ENCODE results near the gene HEXD. TPM values are rescaled to one million over a fixed set of nuclear protein-coding genes. Genes with fewer than 3 reads are reported as not detected.

Gene HEXD
- total RNA-seq, 1 donor from 2014 or later, result 9.7 TPM

DNA sequence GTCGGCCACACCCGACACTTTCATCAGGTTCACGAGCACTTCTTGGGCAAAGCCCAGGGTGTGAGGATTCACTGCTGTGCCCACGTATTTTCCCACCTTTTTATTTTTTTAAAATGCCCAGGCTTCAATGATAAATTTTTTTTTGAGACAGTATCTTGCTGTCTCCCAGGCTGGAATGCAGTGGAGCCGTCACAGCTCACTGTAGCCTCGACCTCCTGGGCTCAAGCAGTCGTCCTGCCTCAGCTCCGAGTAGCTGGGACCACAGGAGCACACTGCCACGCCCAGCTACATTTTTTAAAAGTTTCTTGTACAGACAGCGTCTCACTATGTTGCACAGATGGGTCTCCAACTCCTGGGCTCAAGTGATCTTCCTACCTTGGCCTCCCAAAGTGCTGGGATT is 28.8 kb upstream of the HEXD start:
- TF ChIP-seq, protein P1, sequence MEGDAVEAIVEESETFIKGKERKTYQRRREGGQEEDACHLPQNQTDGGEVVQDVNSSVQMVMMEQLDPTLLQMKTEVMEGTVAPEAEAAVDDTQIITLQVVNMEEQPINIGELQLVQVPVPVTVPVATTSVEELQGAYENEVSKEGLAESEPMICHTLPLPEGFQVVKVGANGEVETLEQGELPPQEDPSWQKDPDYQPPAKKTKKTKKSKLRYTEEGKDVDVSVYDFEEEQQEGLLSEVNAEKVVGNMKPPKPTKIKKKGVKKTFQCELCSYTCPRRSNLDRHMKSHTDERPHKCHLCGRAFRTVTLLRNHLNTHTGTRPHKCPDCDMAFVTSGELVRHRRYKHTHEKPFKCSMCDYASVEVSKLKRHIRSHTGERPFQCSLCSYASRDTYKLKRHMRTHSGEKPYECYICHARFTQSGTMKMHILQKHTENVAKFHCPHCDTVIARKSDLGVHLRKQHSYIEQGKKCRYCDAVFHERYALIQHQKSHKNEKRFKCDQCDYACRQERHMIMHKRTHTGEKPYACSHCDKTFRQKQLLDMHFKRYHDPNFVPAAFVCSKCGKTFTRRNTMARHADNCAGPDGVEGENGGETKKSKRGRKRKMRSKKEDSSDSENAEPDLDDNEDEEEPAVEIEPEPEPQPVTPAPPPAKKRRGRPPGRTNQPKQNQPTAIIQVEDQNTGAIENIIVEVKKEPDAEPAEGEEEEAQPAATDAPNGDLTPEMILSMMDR (IDR thresholded peaks at IDR 0.05; ENCODE audit: insufficient read depth, low read length, severe bottlenecking), result no peak
- peaks cover 2% of the 10 kb centered on the region for H3K27me3 ChIP-seq (ENCODE audit: control insufficient read depth, insufficient read depth, low read length)
- no peak for DNase-seq (ENCODE audit: low read depth)
- H3K36me3 ChIP-seq (ENCODE audit: control insufficient read depth, insufficient read depth, low read length), result peaks cover 3% of the 10 kb centered on the region
- FAIRE-seq, result no peak
- no peak overlapping the region for H3K4me3 ChIP-seq (ENCODE audit: low read depth, low read length)

DNA sequence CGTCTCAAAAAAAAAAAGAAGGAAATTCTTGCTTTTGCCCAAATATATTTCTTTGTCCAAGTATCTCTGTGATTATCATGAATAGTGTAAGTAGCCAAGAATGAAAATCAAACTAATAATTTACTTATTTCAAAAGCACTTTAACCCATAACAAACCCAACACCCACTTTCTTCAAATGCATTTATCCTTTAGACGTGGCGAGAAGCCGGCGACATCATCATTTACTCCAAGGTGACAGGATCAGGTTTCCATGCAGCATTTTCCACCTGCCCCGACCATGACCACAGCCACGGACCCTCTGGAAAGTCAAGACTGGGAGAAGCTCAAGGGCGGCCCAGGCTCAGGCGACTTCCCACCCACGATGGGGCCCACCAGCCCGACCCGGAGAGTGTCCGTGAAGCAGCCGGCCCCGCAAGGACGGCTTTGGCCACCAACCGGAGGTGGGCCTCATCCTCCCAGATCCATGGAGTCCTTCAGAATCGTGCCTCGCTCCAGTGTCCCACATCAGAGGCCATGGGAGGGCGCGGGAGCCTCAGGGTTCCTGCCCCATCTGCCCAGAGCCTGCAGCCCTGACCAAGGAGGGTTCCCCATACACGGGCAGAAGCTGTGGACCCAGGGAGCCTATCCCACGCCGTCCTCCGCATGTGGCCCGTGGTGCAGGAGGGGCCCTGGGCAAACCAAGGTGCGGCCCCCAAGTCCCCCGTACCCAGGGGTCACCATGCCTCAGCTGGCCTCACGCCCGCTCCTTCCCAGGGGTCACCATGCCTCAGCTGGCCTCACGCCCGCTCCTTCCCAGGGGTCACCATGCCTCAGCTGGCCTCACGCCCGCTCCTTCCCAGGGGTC is 27.9 kb upstream of the HEXD start:
- TF ChIP-seq, protein P1 (IDR thresholded peaks at IDR 0.05; ENCODE audit: insufficient read depth, low read length, severe bottlenecking), result no peak
- Histone ChIP-seq H3K36me3 (ENCODE audit: control insufficient read depth, insufficient read depth, low read length) (peaks cover 3% of the 10 kb centered on the region), H3K27me3 (ENCODE audit: control insufficient read depth, insufficient read depth, low read length) (peaks cover 2% of the 10 kb centered on the region), H3K4me3 (ENCODE audit: low read depth, low read length) (no peak overlapping the region)
- DNase-seq (ENCODE audit: low read depth) (no peak), FAIRE-seq (no peak)

DNA sequence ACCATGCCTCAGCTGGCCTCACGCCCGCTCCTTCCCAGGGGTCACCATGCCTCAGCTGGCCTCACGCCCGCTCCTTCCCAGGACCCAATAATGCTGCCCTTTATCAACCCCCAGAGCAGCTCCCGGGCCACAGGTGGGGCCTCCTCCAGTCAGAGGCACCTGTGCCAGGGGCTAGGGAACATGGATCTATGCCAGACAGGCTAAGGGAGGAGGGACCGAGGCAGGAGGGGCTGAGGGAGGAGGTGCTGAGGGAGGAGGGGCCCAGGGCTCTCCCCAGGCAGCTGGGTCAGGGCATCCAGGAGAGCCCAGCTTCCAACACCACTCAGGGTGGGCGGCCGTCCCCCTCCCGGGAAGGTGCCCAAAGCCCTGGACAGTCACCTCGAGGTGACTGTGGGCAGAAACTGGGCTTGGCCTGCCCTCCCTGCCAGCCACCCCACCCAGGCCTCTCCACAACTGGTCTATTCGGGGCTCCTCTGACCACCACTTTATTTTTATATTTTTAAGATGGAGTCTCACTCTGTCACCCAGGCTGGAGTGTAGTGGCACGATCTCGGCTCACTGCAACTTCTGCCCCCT is 27.2 kb upstream of the HEXD start:
- TF ChIP-seq, protein P1 (IDR thresholded peaks at IDR 0.05; ENCODE audit: insufficient read depth, low read length, severe bottlenecking), result no peak
- Histone ChIP-seq H3K27me3 (ENCODE audit: control insufficient read depth, insufficient read depth, low read length) (peaks cover 2% of the 10 kb centered on the region), H3K4me3 (ENCODE audit: low read depth, low read length) (no peak overlapping the region), H3K36me3 (ENCODE audit: control insufficient read depth, insufficient read depth, low read length) (peaks cover 3% of the 10 kb centered on the region)
- no peak for DNase-seq (ENCODE audit: low read depth)
- FAIRE-seq, result no peak

- peaks cover 2% of the 10 kb centered on the region for H3K27me3 ChIP-seq (ENCODE audit: control insufficient read depth, insufficient read depth, low read length)
- TF ChIP-seq, protein P1 (IDR thresholded peaks at IDR 0.05; ENCODE audit: insufficient read depth, low read length, severe bottlenecking), result no peak
- H3K36me3 ChIP-seq (ENCODE audit: control insufficient read depth, insufficient read depth, low read length), result peaks cover 3% of the 10 kb centered on the region
- FAIRE-seq (no peak), DNase-seq (ENCODE audit: low read depth) (no peak)
- no peak overlapping the region for H3K4me3 ChIP-seq (ENCODE audit: low read depth, low read length)
Measured at GRCh38 chr17:82391496-82392066, 26.6 kb upstream of the HEXD start.

- no peak for FAIRE-seq
- H3K36me3 ChIP-seq (ENCODE audit: control insufficient read depth, insufficient read depth, low read length), result peaks cover 3% of the 10 kb centered on the region
- TF ChIP-seq, protein P1 (IDR thresholded peaks at IDR 0.05; ENCODE audit: insufficient read depth, low read length, severe bottlenecking), result no peak
Measured at GRCh38 chr17:82392209-82392920, 25.8 kb upstream of the HEXD start.

More at GRCh38 chr17:82392209-82392920, 25.8 kb upstream of the HEXD start:
- Histone ChIP-seq H3K27me3 (ENCODE audit: control insufficient read depth, insufficient read depth, low read length) (peaks cover 2% of the 10 kb centered on the region), H3K4me3 (ENCODE audit: low read depth, low read length) (no peak overlapping the region)
- no peak for DNase-seq (ENCODE audit: low read depth)
